IMR-90 (cell line): Measurements from ENCODE around the gene B4GALT5. TPM values are rescaled to one million over a fixed set of nuclear protein-coding genes. Genes with fewer than 3 reads are reported as not detected.

Source experiments
- ATAC-seq: fragments of 200-7000 bp; cut with Tn5 transposase; 2 replicates; pipeline ENCODE4 v1.9.1; 2020; ENCODE audit warnings: low read depth, mild to moderate bottlenecking, moderate library complexity
- BruUV-seq: library from RNA; stranded (reverse); fragments of 400-500 nt; replicated peaks from 2 replicates; lab custom pipeline; 2021; lab: Mats Ljungman, UMichigan
- CTCF ChIA-PET: fragments of 300-600 bp; formaldehyde crosslinking; extraction: SDS; loops from one replicate; lab custom pipeline; 2021; ENCODE audit warnings: antibody characterized with exemption; lab: Yijun Ruan, JAX
- POLR2A ChIA-PET: fragments of 300-600 bp; sonication (Branson Sonifier 250); formaldehyde crosslinking; loops from one replicate; lab custom pipeline; 2022; ENCODE audit warnings: antibody characterized with exemption; ENCODE audit not compliant: unreplicated experiment; lab: Charles Lee
- DNase-seq: peaks from one replicate; pipeline ENCODE4 v3.0.0; 2013
- H2AFZ ChIP-seq: replicated peaks from 2 replicates; pipeline ENCODE3; 2013; ENCODE audit warnings: low read length, mild to moderate bottlenecking; ENCODE audit not compliant: poor library complexity
- H2AK5ac ChIP-seq: 2 replicates; pipeline ENCODE4 v1.6.1; 2013; ENCODE audit warnings: low read depth, low read length, inconsistent platforms
- H2AK9ac ChIP-seq: replicated peaks from 2 replicates; pipeline ENCODE3; 2013; ENCODE audit warnings: mild to moderate bottlenecking, low read depth, low read length, moderate library complexity; ENCODE audit not compliant: poor library complexity
- H2BK120ac ChIP-seq: 2 replicates; pipeline ENCODE4 v1.6.1; 2013; ENCODE audit warnings: low read depth, low read length, inconsistent platforms
- H2BK15ac ChIP-seq: 3 replicates; pipeline ENCODE4 v1.6.1; 2013; ENCODE audit warnings: low read depth, low read length, inconsistent platforms
- H2BK20ac ChIP-seq: 2 replicates; pipeline ENCODE4 v1.6.1; 2013; ENCODE audit warnings: low read depth, mild to moderate bottlenecking, inconsistent platforms, low read length, moderate library complexity
- H2BK5ac ChIP-seq: 2 replicates; pipeline ENCODE4 v1.6.1; 2013; ENCODE audit warnings: mild to moderate bottlenecking, low read depth, low read length, inconsistent platforms; ENCODE audit not compliant: poor library complexity, severe bottlenecking
- H3K14ac ChIP-seq: replicated peaks from 2 replicates; pipeline ENCODE4 v1.6.1; 2013; ENCODE audit warnings: low read depth, low read length, inconsistent platforms
- H3K18ac ChIP-seq: 2 replicates; pipeline ENCODE4 v1.6.1; 2013; ENCODE audit warnings: low read depth, low read length, control low read depth
- H3K23ac ChIP-seq: 2 replicates; pipeline ENCODE4 v1.6.1; 2013; ENCODE audit warnings: low read depth, low read length, inconsistent platforms
- H3K27ac ChIP-seq: 2 replicates; pipeline ENCODE4 v1.5.1; 2013; ENCODE audit warnings: mild to moderate bottlenecking, control low read depth, low read length; ENCODE audit not compliant: insufficient read depth
- H3K27me3 ChIP-seq: 2 replicates; pipeline ENCODE4 v1.6.1; 2013; ENCODE audit warnings: low read length; ENCODE audit not compliant: control insufficient read depth, insufficient read depth
- H3K36me3 ChIP-seq: 2 replicates; pipeline ENCODE4 v1.6.1; 2013; ENCODE audit warnings: low read length, mixed read lengths; ENCODE audit not compliant: control insufficient read depth, insufficient read depth
- H3K4ac ChIP-seq: 2 replicates; pipeline ENCODE4 v1.6.1; 2013; ENCODE audit warnings: low read depth, low read length, inconsistent platforms
- H3K4me1 ChIP-seq: 2 replicates; pipeline ENCODE4 v1.6.1; 2013; ENCODE audit warnings: low read length, mixed read lengths; ENCODE audit not compliant: control insufficient read depth, insufficient read depth
- H3K4me2 ChIP-seq: 2 replicates; pipeline ENCODE4 v1.6.1; 2013; ENCODE audit warnings: low read depth, mild to moderate bottlenecking, control low read depth, low read length, moderate library complexity
- H3K4me3 ChIP-seq: 2 replicates; pipeline ENCODE4 v1.5.1; 2013; ENCODE audit warnings: low read depth, mild to moderate bottlenecking, control low read depth, low read length, moderate library complexity; ENCODE audit not compliant: insufficient read depth
- H3K56ac ChIP-seq: 2 replicates; pipeline ENCODE4 v1.6.1; 2013; ENCODE audit warnings: low read length, inconsistent platforms; ENCODE audit not compliant: insufficient read depth; ENCODE audit errors: extremely low read depth
- H3K79me1 ChIP-seq, 2 experiments: 2 replicates each; pipeline ENCODE4 v1.6.1; 2013; ENCODE audit warnings: low read length in 2 of 2, inconsistent platforms in 1 of 2, low read depth in 1 of 2
- H3K9ac ChIP-seq: 2 replicates; pipeline ENCODE4 v1.6.1; 2013; ENCODE audit warnings: low read depth, low read length, control low read depth
- H3K9me1 ChIP-seq: 2 replicates; pipeline ENCODE4 v1.6.1; 2013; ENCODE audit warnings: low read length, inconsistent platforms; ENCODE audit not compliant: insufficient read depth
- H3K9me3 ChIP-seq: 2 replicates; pipeline ENCODE4 v1.6.1; 2013; ENCODE audit warnings: low read length; ENCODE audit not compliant: control insufficient read depth, insufficient read depth
- H4K20me1 ChIP-seq: 2 replicates; pipeline ENCODE4 v1.6.1; 2013; ENCODE audit warnings: low read length, inconsistent platforms; ENCODE audit not compliant: insufficient read depth
- H4K5ac ChIP-seq: 2 replicates; pipeline ENCODE4 v1.6.1; 2013; ENCODE audit warnings: mild to moderate bottlenecking, low read depth, low read length, control low read depth
- H4K8ac ChIP-seq, 2 experiments: 2 replicates each; pipeline ENCODE4 v1.6.1; 2013; ENCODE audit warnings: low read depth in 2 of 2, low read length in 2 of 2, control low read depth in 1 of 2, inconsistent platforms in 1 of 2
- H4K91ac ChIP-seq: 2 replicates; pipeline ENCODE4 v1.6.1; 2013; ENCODE audit warnings: low read depth, low read length, inconsistent platforms; ENCODE audit not compliant: insufficient read depth
- BHLHE40 ChIP-seq: fragments of 150-350 bp; IDR thresholded peaks from 2 replicates; pipeline ENCODE4 v1.6.1; 2016; ENCODE audit warnings: mild to moderate bottlenecking, low read depth, low read length
- CEBPB ChIP-seq: IDR thresholded peaks from 2 replicates; pipeline ENCODE4 v1.6.1; 2012; ENCODE audit warnings: low read depth, low read length, improper control_type of control experiment
- CHD1 ChIP-seq: IDR thresholded peaks from 2 replicates; pipeline ENCODE4 v1.6.1; 2012; ENCODE audit warnings: low read depth, low read length, improper control_type of control experiment
- CTCF ChIP-seq: conservative IDR thresholded peaks from 2 replicates; pipeline ENCODE4 v1.5.1; 2012; ENCODE audit warnings: mild to moderate bottlenecking, low read depth, low read length, improper control_type of control experiment
- ELK1 ChIP-seq: fragments of 150-350 bp; IDR thresholded peaks from 2 replicates; pipeline ENCODE4 v1.6.1; 2016; ENCODE audit warnings: low read depth, mild to moderate bottlenecking, low read length, moderate library complexity, borderline replicate concordance
- FOS ChIP-seq: fragments of 150-350 bp; IDR thresholded peaks from 2 replicates; pipeline ENCODE4 v1.6.1; 2016; ENCODE audit warnings: low read depth, low read length
- MAZ ChIP-seq: IDR thresholded peaks from 2 replicates; pipeline ENCODE4 v1.6.1; 2012; ENCODE audit warnings: low read depth, mild to moderate bottlenecking, low read length, improper control_type of control experiment, moderate library complexity, borderline replicate concordance
- NFE2L2 ChIP-seq: fragments of 150-350 bp; IDR thresholded peaks from 2 replicates; pipeline ENCODE4 v1.6.1; 2016; ENCODE audit warnings: low read depth, mild to moderate bottlenecking, low read length
- POLR2A ChIP-seq: IDR thresholded peaks from 2 replicates; pipeline ENCODE4 v1.6.1; 2012; ENCODE audit warnings: mild to moderate bottlenecking, low read depth, low read length
- RAD21 ChIP-seq: IDR thresholded peaks from 2 replicates; pipeline ENCODE4 v1.6.1; 2012; ENCODE audit warnings: low read length, improper control_type of control experiment
- RCOR1 ChIP-seq: IDR thresholded peaks from 2 replicates; pipeline ENCODE4 v1.6.1; 2012; ENCODE audit warnings: mild to moderate bottlenecking, low read length, improper control_type of control experiment; ENCODE audit not compliant: insufficient replicate concordance
- RFX5 ChIP-seq: IDR thresholded peaks from 2 replicates; pipeline ENCODE4 v1.8.0; 2012; ENCODE audit warnings: low read depth, mild to moderate bottlenecking, low read length, moderate library complexity
- SMC3 ChIP-seq: fragments of 150-350 bp; IDR thresholded peaks from 2 replicates; pipeline ENCODE4 v1.6.1; 2016; ENCODE audit warnings: low read depth, mild to moderate bottlenecking, antibody characterized with exemption, low read length, moderate library complexity
- USF2 ChIP-seq: fragments of 150-350 bp; IDR thresholded peaks from 2 replicates; pipeline ENCODE4 v1.6.1; 2017; ENCODE audit warnings: mild to moderate bottlenecking, antibody characterized with exemption, low read length, low read depth
- WGBS, 2 experiments: methylation state at CpG; one replicate each; pipeline versions ENCODE4 v1.1.5 to v1.1.7; 2013; ENCODE audit warnings: missing lambda C conversion rate in 2 of 2; ENCODE audit not compliant: insufficient read length in 1 of 2; ENCODE audit errors: extremely low coverage in 2 of 2; 5-methylcytosine and 5-hydroxymethylcytosine counted together
- dilution Hi-C: fragments of 300-500 bp; cut with HindIII; formaldehyde crosslinking; loops from one replicate; pipeline ENCODE4 v1.14.3; 2018; ENCODE audit warnings: low sequenced_read_pairs; ENCODE audit not compliant: unreplicated experiment
- in situ Hi-C: fragments of 300-500 bp; cut with MboI; formaldehyde crosslinking; loops from 3 replicates; pipeline ENCODE4 v1.14.3; 2019; ENCODE audit warnings: low sequenced_read_pairs, inconsistent platforms, mixed read lengths
- intact Hi-C: fragments of 100-400 bp; cut with micrococcal nuclease; formaldehyde crosslinking; loops from 2 replicates; pipeline ENCODE4 v1.10.0; 2022
- polyA plus RNA-seq, 3 experiments: library from polyadenylated mRNA; depleted of rRNA; stranded (reverse); fragments of >200 nt; gene quantifications; 2 replicates each; pipeline ENCODE4 v1.2.3, GENCODE V29; 2012; ENCODE audit warnings: low replicate concordance in 1 of 3
- total RNA-seq: library from RNA; depleted of rRNA; stranded (reverse); fragments of >200 nt; gene quantifications from 2 replicates; pipeline ENCODE4 v1.2.3, GENCODE V29; 2012

Gene B4GALT5
- total and polyA plus RNA-seq, 2 of the 4 experiments (the other 2 are of a cell fraction), result 11.3 to 20.4 TPM

- H2BK15ac ChIP-seq, result no peak overlapping the region
- no peaks in the 10 kb centered on the region for H3K9me3 ChIP-seq
- ATAC-seq (no peak), DNase-seq (no peak)
- H3K79me1 ChIP-seq, result peaks cover 31 to 75% of the 10 kb centered on the region in 2 experiments
- H2AFZ ChIP-seq, result no peak overlapping the region
- H3K27me3 ChIP-seq, result no peaks in the 10 kb centered on the region
- dilution Hi-C loops (no loop called here), in situ Hi-C loops (no loop called here), intact Hi-C loops (no loop called here)
- no peaks in the 10 kb centered on the region for H3K36me3 ChIP-seq
- H3K4me1 ChIP-seq, result peaks cover 10% of the 10 kb centered on the region
- WGBS, 2 experiments, result 70% methylated on average over 2 of the region's 4 CpGs; no CpG with 5 or more reads in 1 of the 2 experiments
- BruUV-seq, result no TSS peak
- H4K5ac ChIP-seq, result no peak overlapping the region
- POLR2A ChIA-PET, result no interaction called here
- no peak overlapping the region for H3K4me2 ChIP-seq
- H3K9me1 ChIP-seq, result peaks cover 11% of the 10 kb centered on the region
- H4K8ac ChIP-seq, result no peak overlapping the region
- no peak overlapping the region for H3K56ac ChIP-seq
- H2BK120ac ChIP-seq, result no peak overlapping the region
- no peak overlapping the region for H3K23ac ChIP-seq
- H2BK20ac ChIP-seq, result no peak overlapping the region
- H3K14ac ChIP-seq, result no peak overlapping the region
- peaks cover 61% of the 10 kb centered on the region for H4K20me1 ChIP-seq
- H3K4me3 ChIP-seq, result no peak overlapping the region
- no peak overlapping the region for H2BK5ac ChIP-seq
- no peak overlapping the region for H3K9ac ChIP-seq
- H3K4ac ChIP-seq, result no peak overlapping the region
- CTCF ChIA-PET, result no interaction called here
- no peak overlapping the region for H3K18ac ChIP-seq
- H4K91ac ChIP-seq, result no peak overlapping the region
- H2AK5ac ChIP-seq, result no peak overlapping the region
- no peak overlapping the region for H3K27ac ChIP-seq
- no peak overlapping the region for H2AK9ac ChIP-seq
- TF ChIP-seq ELK1, result no peak
- no peak for TF ChIP-seq CEBPB
- no peak for TF ChIP-seq RCOR1
- TF ChIP-seq USF2, result no peak
- TF ChIP-seq NFE2L2, result no peak
- no peak for TF ChIP-seq BHLHE40
- no peak for TF ChIP-seq RFX5
- TF ChIP-seq MAZ, result no peak
- TF ChIP-seq RAD21, result no peak
- no peak for TF ChIP-seq SMC3
- TF ChIP-seq POLR2A, result no peak
- no peak for TF ChIP-seq CHD1
- TF ChIP-seq FOS, result no peak
- no peak for TF ChIP-seq CTCF
These were observed 25.8 kb downstream of the B4GALT5 start for GRCh38 chr20:49687595-49688567.
